HepG2 (cell line): ENCODE measurements around the gene USP12.

Experiments used
- CTCF ChIP-seq: sonication (generic); formaldehyde crosslinking; IDR thresholded peaks from 2 replicates; pipeline ENCODE4 v1.5.0; 2020; ENCODE audit warnings: mild to moderate bottlenecking, missing genetic modification reagents, moderate library complexity
- POLR2AphosphoS5 ChIP-seq: IDR thresholded peaks from 2 replicates; pipeline ENCODE4 v1.6.1; 2012; ENCODE audit warnings: low read depth, low read length
- SMAD1 ChIP-seq: sonication (generic); formaldehyde crosslinking; IDR thresholded peaks from 2 replicates; pipeline ENCODE4 v1.4.0; 2020; ENCODE audit warnings: missing genetic modification reagents, low read depth, mild to moderate bottlenecking, borderline replicate concordance

DNA sequence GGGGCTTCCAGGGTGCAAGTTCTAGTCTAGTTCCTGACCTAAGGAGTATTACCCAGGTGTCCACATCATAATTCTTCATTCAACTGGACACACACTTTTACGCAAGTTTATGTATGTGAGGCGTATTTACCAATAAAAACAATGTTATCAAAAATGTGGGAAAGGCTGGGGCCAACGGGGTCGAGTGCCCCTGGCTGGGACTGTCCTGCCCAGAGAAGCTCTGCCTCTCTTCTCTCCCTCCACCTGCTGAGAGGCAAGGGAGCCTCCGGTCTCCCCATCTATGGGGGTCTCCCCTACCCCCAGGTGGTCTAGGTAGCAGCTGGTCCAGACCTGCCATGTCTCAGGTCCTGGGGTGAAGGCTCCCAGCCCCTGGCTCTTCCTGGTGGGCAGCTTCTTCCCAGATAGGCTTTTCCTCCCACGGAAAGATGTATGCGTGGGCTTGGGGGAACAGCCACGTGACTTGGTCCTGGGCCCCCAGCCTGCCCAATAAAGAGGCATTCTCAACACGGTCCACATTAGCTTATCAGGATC lies 132.4 kb downstream of the USP12 start:
- no peak for TF ChIP-seq SMAD1
- no peak for TF ChIP-seq POLR2AphosphoS5
- no peak for TF ChIP-seq CTCF (CRISPR knock-in tag)
